Kidney (tissue), 14 donors: ENCODE data around the gene TRIL. TPM values are rescaled to one million over a fixed set of nuclear protein-coding genes. Genes with fewer than 3 reads are reported as not detected.

Experiments
- DNase-seq, 5 donors: peaks; one replicate each; pipeline ENCODE4 v3.0.0-alpha.2; 2013 to 2020
- FAIRE-seq: peaks from 2 replicates; lab custom pipeline; 2012; peaks lifted over from hg19 to GRCh38; lab: Jason Lieb, UNC
- H3K27ac ChIP-seq, 2 donors: one replicate each; pipeline ENCODE4 v1.7.0; 2013; ENCODE audit warnings: low read depth in 2 of 2, low read length in 2 of 2, inconsistent platforms in 1 of 2
- H3K27me3 ChIP-seq: one replicate; pipeline ENCODE4 v1.7.1; 2013; ENCODE audit warnings: low read length, inconsistent platforms; ENCODE audit not compliant: control insufficient read depth, insufficient read depth
- H3K36me3 ChIP-seq, 3 donors: one replicate each; pipeline versions ENCODE4 v1.7.0 to v1.7.1; 2013; ENCODE audit warnings: low read length in 3 of 3, control low read depth in 1 of 3, inconsistent platforms in 1 of 3; ENCODE audit not compliant: insufficient read depth in 3 of 3, control insufficient read depth in 2 of 3
- H3K4me1 ChIP-seq, 3 donors: one replicate each; pipeline versions ENCODE4 v1.7.0 to v1.7.1; 2013; ENCODE audit warnings: low read length in 3 of 3, inconsistent platforms in 1 of 3, low read depth in 1 of 3; ENCODE audit not compliant: control insufficient read depth in 2 of 3, insufficient read depth in 2 of 3
- H3K4me3 ChIP-seq, 3 donors: one replicate each; pipeline versions ENCODE4 v1.7.0 to v1.8.1; 2013; ENCODE audit warnings: low read length in 3 of 3, control low read depth in 1 of 3, inconsistent platforms in 1 of 3
- H3K9ac ChIP-seq, 3 donors: one replicate each; pipeline versions ENCODE4 v1.7.0 to v1.7.1; 2013; ENCODE audit warnings: low read length in 3 of 3, control low read depth in 1 of 3, inconsistent platforms in 1 of 3
- H3K9me3 ChIP-seq, 3 donors: one replicate each; pipeline versions ENCODE4 v1.7.0 to v1.7.1; 2013; ENCODE audit warnings: low read length in 3 of 3, control low read depth in 1 of 3, inconsistent platforms in 1 of 3; ENCODE audit not compliant: control insufficient read depth in 2 of 3, insufficient read depth in 1 of 3
- intact Hi-C: fragments of 100-400 bp; cut with DNase I; formaldehyde crosslinking; loops from one replicate; pipeline ENCODE4 v1.11.1; 2022
- polyA plus RNA-seq: library from polyadenylated mRNA; stranded (reverse); fragments of 350-450 nt; fragmentation: Illumina TruSeq; extraction: RNeasy Lipid Tissue Mini Kit (QIAGEN cat#74804); gene quantifications from one replicate; pipeline ENCODE4 v1.2.3, GENCODE V29; 2014; ENCODE audit warnings: low read depth, low replicate concordance; ENCODE audit not compliant: insufficient read depth
- total RNA-seq: library from RNA; stranded (reverse); fragmentation: NEBNext Ultra II Directional; extraction: Animal tissue kit (Norgen Biotek cat#: 25700); gene quantifications from one replicate; pipeline ENCODE4 v1.2.1, GENCODE V29; 2021
- TF ChIP-seq, protein P1 (sequence below): IDR thresholded peaks from 3 replicates; pipeline ENCODE4 v1.5.1; 2012; ENCODE audit warnings: mild to moderate bottlenecking, moderate library complexity, borderline replicate concordance; ENCODE audit not compliant: insufficient read depth; ENCODE audit errors: extremely low read depth
- donor health status: control.
- donor health status: control.
- donor health status: control.
- donor health status: control.
- donor health status: control.
- donor health status: DM: yes; HTN: yes; CAD: no.
- donor health status: Normal renal cell carcinoma (clear cell type).

The TRIL gene
- total and polyA plus RNA-seq, 2 donors from 2014 or later, result 4.2 to 6.1 TPM

DNA sequence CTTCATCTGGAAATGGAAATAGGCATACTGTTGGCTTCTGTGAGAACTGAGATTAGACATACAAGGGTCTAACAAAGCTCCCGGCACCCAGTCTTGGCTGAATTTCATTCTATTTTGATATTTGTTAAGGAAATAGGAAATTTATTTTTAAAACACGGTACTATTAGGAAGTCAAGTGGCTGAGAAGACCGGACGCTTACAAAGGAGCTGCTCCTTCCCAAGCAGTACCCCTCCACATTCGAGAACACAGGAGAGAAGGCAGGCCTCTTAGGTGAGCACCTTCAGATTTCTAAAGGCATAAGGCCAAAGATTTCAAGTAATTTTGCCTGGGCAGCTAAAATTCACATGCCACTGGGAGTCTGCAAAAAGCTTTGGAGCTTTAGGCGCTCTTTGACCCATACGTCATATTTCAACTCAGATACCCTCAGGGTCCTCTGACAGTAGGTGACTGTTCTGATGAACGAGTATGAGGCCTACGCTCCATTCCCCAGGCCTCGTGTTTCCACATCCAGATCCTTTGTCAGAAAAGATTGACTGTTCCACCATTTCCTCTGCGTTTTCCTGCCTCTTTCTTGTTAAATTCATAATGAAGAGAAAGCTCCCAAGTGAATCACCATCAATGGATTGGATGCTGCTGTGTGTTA is 17.3 kb downstream of the TRIL start:
- no peak for FAIRE-seq
- Histone ChIP-seq H3K27ac (peak overlapping the region in 1 of 2 donors; percentile 5), H3K4me1 (no peaks in the 10 kb centered on the region), H3K27me3 (no peaks in the 10 kb centered on the region), H3K9me3 (no peaks in the 10 kb centered on the region), H3K4me3 (no peak overlapping the region), H3K36me3 (no peaks in the 10 kb centered on the region), H3K9ac (no peak overlapping the region)
- DNase-seq, result peak in 2 of 5 donors; percentile 27 to 37
- intact Hi-C loops, result no loop called here
- TF ChIP-seq, protein P1, sequence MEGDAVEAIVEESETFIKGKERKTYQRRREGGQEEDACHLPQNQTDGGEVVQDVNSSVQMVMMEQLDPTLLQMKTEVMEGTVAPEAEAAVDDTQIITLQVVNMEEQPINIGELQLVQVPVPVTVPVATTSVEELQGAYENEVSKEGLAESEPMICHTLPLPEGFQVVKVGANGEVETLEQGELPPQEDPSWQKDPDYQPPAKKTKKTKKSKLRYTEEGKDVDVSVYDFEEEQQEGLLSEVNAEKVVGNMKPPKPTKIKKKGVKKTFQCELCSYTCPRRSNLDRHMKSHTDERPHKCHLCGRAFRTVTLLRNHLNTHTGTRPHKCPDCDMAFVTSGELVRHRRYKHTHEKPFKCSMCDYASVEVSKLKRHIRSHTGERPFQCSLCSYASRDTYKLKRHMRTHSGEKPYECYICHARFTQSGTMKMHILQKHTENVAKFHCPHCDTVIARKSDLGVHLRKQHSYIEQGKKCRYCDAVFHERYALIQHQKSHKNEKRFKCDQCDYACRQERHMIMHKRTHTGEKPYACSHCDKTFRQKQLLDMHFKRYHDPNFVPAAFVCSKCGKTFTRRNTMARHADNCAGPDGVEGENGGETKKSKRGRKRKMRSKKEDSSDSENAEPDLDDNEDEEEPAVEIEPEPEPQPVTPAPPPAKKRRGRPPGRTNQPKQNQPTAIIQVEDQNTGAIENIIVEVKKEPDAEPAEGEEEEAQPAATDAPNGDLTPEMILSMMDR, result no peak

DNA sequence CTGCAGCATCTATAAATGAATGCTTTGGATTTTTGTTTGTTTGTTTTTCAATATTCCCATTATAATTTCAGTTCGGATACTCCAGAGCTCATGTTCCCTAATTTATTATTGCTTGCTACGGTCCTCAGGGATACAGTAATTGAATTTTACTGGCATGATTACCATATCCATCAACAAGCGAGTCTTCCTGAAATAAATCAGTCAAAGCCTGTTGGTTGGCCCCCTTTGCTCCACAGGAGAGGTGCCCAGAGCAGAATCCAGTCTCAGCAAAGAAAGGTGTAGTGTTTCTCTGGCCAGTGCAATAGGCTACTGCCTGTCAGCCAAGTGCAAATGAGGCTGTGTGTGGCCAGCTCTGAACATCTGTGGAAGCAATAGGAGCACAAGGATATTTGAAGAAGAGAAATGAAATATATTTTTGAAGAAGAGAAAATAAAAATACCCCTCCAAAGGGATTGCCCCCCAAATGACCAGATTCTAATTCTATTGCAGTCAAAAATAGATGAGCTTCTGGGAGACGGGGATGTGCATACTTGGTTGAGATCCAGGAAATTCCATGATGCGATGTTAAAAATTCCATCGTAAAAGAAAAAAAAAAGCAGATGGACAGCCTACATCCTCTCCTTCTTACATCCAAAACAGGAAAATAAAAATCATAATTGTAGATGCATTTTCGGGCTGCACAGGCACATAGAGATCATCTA is 18.1 kb downstream of the TRIL start:
- no peaks in the 10 kb centered on the region for H3K36me3 ChIP-seq
- intact Hi-C loops, result no loop called here
- no peaks in the 10 kb centered on the region for H3K27me3 ChIP-seq
- FAIRE-seq, result no peak
- no peaks in the 10 kb centered on the region for H3K4me1 ChIP-seq
- DNase-seq, result peak in 3 of 5 donors; percentile 38 to 50 (median 43)
- H3K9ac ChIP-seq, result no peak overlapping the region
- TF ChIP-seq, protein P1, result no peak
- H3K27ac ChIP-seq, result peak overlapping the region in 1 of 2 donors; percentile 23
- H3K9me3 ChIP-seq, result no peaks in the 10 kb centered on the region
- H3K4me3 ChIP-seq, result no peak overlapping the region

DNA sequence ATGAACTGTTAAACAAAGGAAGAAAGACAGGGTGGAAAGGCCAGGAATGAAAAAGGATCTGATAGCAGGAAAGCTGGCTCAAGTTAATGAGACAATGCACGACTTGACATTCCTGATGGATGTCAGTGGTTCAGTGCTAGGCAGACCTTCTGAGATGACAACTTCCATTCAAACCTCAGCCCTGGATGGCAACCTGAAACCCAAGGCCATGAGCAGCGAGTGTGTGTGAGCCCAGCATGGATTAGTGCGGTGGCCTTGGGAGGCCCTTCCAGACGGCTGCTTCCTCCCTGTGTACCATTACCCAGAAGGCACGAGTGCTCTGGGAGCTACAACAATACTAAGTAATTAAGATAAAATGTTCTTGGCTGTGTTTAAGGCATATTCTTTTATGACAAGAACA is 18.8 kb downstream of the TRIL start:
- Histone ChIP-seq H3K36me3 (no peaks in the 10 kb centered on the region), H3K9ac (no peak overlapping the region), H3K4me1 (peaks cover 0 to under 1% (median 0%) of the 10 kb centered on the region in 3 donors), H3K9me3 (no peaks in the 10 kb centered on the region), H3K27me3 (no peaks in the 10 kb centered on the region), H3K4me3 (no peak overlapping the region), H3K27ac (peak overlapping the region in 1 of 2 donors; percentile 30)
- DNase-seq (peak in 4 of 5 donors; percentile 75 to 88 (median 78)), FAIRE-seq (no peak)
- TF ChIP-seq, protein P1, result no peak
- intact Hi-C loops, result no loop called here
